Panc1 (cell line): Measurements from ENCODE around the gene RPS2. TPM values are rescaled to one million over a fixed set of nuclear protein-coding genes. Genes with fewer than 3 reads are reported as not detected.

ENCODE experiments used
- ATAC-seq: fragments of 200-7000 bp; cut with Tn5 transposase; 2 replicates; pipeline ENCODE4 v1.9.1; 2020; ENCODE audit warnings: mild to moderate bottlenecking, moderate library complexity
- BruUV-seq: library from RNA; stranded (reverse); fragments of 400-500 nt; replicated peaks from 2 replicates; lab custom pipeline; 2021; lab: Mats Ljungman, UMichigan
- CTCF ChIA-PET: fragments of 300-600 bp; sonication (Branson Sonifier 250); formaldehyde crosslinking; loops from one replicate; lab custom pipeline; 2022; ENCODE audit warnings: antibody characterized with exemption; lab: Charles Lee
- POLR2A ChIA-PET: fragments of 300-600 bp; sonication (Branson Sonifier 250); formaldehyde crosslinking; loops from one replicate; lab custom pipeline; 2022; ENCODE audit warnings: antibody characterized with exemption; lab: Charles Lee
- DNase-seq: peaks from one replicate; pipeline ENCODE4 v3.0.0-alpha.2; 2010; ENCODE audit warnings: low read depth, low spot score
- H3K27ac ChIP-seq: 2 replicates; pipeline ENCODE4 v1.5.1; 2011; ENCODE audit warnings: mild to moderate bottlenecking, low read length, inconsistent platforms
- H3K27me3 ChIP-seq: fragments of 200-500 bp; sonication (Bioruptor generic); 2 replicates; pipeline ENCODE4 v1.6.0; 2014; ENCODE audit warnings: low read length, inconsistent platforms; ENCODE audit not compliant: control insufficient read depth, insufficient read depth
- H3K36me3 ChIP-seq: fragments of 200-500 bp; sonication (Bioruptor generic); 2 replicates; pipeline ENCODE4 v1.5.1; 2014; ENCODE audit warnings: inconsistent platforms, mild to moderate bottlenecking, low read length, moderate library complexity; ENCODE audit not compliant: control insufficient read depth, insufficient read depth
- H3K4me1 ChIP-seq: 2 replicates; pipeline ENCODE4 v1.5.1; 2011; ENCODE audit warnings: inconsistent platforms, mild to moderate bottlenecking, low read length, moderate library complexity; ENCODE audit not compliant: control insufficient read depth, insufficient read depth
- H3K4me3 ChIP-seq, 2 experiments: 2 replicates each; pipeline ENCODE4 v1.5.1; 2011 to 2012; ENCODE audit warnings: low read depth in 2 of 2, low read length in 2 of 2, mild to moderate bottlenecking in 2 of 2, inconsistent platforms in 1 of 2, moderate library complexity in 1 of 2
- H3K9me3 ChIP-seq: fragments of 200-500 bp; sonication (Bioruptor generic); 2 replicates; pipeline ENCODE4 v1.5.1; 2014; ENCODE audit warnings: low read depth, mild to moderate bottlenecking, inconsistent platforms, low read length, moderate library complexity; ENCODE audit not compliant: control insufficient read depth, insufficient read depth
- CTCF ChIP-seq: fragments of 450-650 bp; IDR thresholded peaks from 2 replicates; pipeline ENCODE4 v1.5.1; 2017; ENCODE audit warnings: mild to moderate bottlenecking
- POLR2AphosphoS5 ChIP-seq: IDR thresholded peaks from 2 replicates; pipeline ENCODE4 v1.6.1; 2012; ENCODE audit warnings: mild to moderate bottlenecking, low read depth, low read length, moderate library complexity
- REST ChIP-seq, 2 experiments: IDR thresholded peaks; 2 replicates each; pipeline ENCODE4 v1.6.1; 2011 to 2012; ENCODE audit warnings: low read depth in 2 of 2, control low read depth in 1 of 2, low read length in 1 of 2, mild to moderate bottlenecking in 1 of 2, moderate library complexity in 1 of 2; ENCODE audit not compliant: insufficient read depth in 1 of 2
- SIN3A ChIP-seq: IDR thresholded peaks from 2 replicates; pipeline ENCODE4 v1.6.1; 2012; ENCODE audit warnings: low read depth, mild to moderate bottlenecking, low read length, moderate library complexity, borderline replicate concordance; ENCODE audit not compliant: insufficient read depth
- TCF7L2 ChIP-seq: IDR thresholded peaks from 2 replicates; pipeline ENCODE4 v1.6.1; 2011; ENCODE audit warnings: mild to moderate bottlenecking, low read depth, low read length, inconsistent platforms
- in situ Hi-C: cut with HindIII; loops from 2 replicates; pipeline ENCODE4 v1.10.0; 2016; ENCODE audit warnings: low sequenced_read_pairs, low pct_unique_long_range_greater_than_20kb
- intact Hi-C: fragments of 100-400 bp; cut with micrococcal nuclease; formaldehyde crosslinking; loops from one replicate; pipeline ENCODE4 v1.10.0; 2022; ENCODE audit not compliant: unreplicated experiment
- total RNA-seq: library from RNA; stranded (reverse); gene quantifications from one replicate; pipeline ENCODE4 v1.2.1, GENCODE V29; 2021; ENCODE audit not compliant: unreplicated experiment

The RPS2 gene
- total RNA-seq, 1 experiment from 2014 or later = 2,794 TPM

- peak; percentile 58 for ATAC-seq
- intact Hi-C loops = no loop called here
Measured at GRCh38 chr16:1950047-1950446, 14.6 kb downstream of the RPS2 start.

GRCh38 chr16:1949507-1949906 is 15.1 kb downstream of the RPS2 start:
- no peak overlapping the region for H3K4me3 ChIP-seq
- no peaks in the 10 kb centered on the region for H3K4me1 ChIP-seq
- POLR2A ChIA-PET = no interaction called here
- in situ Hi-C loops (no loop called here), intact Hi-C loops (no loop called here)
- H3K36me3 ChIP-seq = no peaks in the 10 kb centered on the region
- CTCF ChIA-PET = no interaction called here
- H3K9me3 ChIP-seq = no peaks in the 10 kb centered on the region
- DNase-seq (no peak), ATAC-seq (no peak)
- no peak overlapping the region for H3K27ac ChIP-seq
- H3K27me3 ChIP-seq = no peaks in the 10 kb centered on the region
- BruUV-seq = no TSS peak
- no peak for TF ChIP-seq REST (IDR thresholded peaks at IDR 0.05; ENCODE audit: insufficient read depth in 1 of 2, low read depth in 2 of 2, low read length in 1 of 2)
- TF ChIP-seq SIN3A = no peak
- no peak for TF ChIP-seq CTCF
- TF ChIP-seq TCF7L2 = no peak
- no peak for TF ChIP-seq POLR2AphosphoS5

More at GRCh38 chr16:1950047-1950446, 14.6 kb downstream of the RPS2 start:
- no peak overlapping the region for H3K4me3 ChIP-seq
- in situ Hi-C loops = no loop called here
- POLR2A ChIA-PET = no interaction called here
- DNase-seq = no peak
- H3K27me3 ChIP-seq = no peaks in the 10 kb centered on the region
- no TSS peak for BruUV-seq
- CTCF ChIA-PET = no interaction called here
- no peak overlapping the region for H3K27ac ChIP-seq
- H3K4me1 ChIP-seq = no peaks in the 10 kb centered on the region
- H3K9me3 ChIP-seq = no peaks in the 10 kb centered on the region
- no peak for TF ChIP-seq TCF7L2
- no peak for TF ChIP-seq POLR2AphosphoS5
- no peak for TF ChIP-seq SIN3A
- no peak for TF ChIP-seq REST (IDR thresholded peaks at IDR 0.05; ENCODE audit: insufficient read depth in 1 of 2, low read depth in 2 of 2, low read length in 1 of 2)
- H3K36me3 ChIP-seq = no peaks in the 10 kb centered on the region
